ENCODE results near the gene KMT2C.
"Not testable (repeated sequence)": the region's sequence is repeated elsewhere in the genome, so short reads cannot be mapped to it uniquely, and the experiment has no call there.

KMT2C gene

DNA sequence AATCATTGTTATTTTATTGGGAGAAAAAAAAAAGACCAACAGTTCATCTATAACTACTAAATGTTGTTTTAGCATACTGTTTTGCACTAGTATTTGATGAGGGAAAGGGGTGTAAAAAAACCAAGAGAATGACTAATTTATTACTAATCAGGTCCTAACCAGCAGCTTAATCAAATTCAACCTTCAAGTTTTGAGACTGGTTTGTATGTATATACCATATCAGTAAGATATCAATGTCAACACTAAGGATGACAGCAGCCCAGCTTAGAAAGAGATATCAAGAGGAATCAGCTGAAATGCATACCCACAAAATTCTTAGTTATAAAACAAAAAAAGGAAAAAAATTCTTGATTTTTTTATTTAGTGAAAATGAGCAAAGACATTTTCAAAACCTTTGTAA is 122.6 kb downstream of the KMT2C start:
- DNase-seq (ENCODE audit: low read depth in 2 of 2): no peak

GRCh38 chr7:152312316-152312715 is 123.5 kb downstream of the KMT2C start:
- no peak for DNase-seq (ENCODE audit: low read depth in 2 of 2)

GRCh38 chr7:152307902-152308301 is 127.9 kb downstream of the KMT2C start:
- DNase-seq (ENCODE audit: low read depth in 2 of 2): no peak

- not testable (repeated sequence) for DNase-seq (ENCODE audit: low read depth in 2 of 2)
These were observed 136.2 kb downstream of the KMT2C start for GRCh38 chr7:152299542-152300143.

DNA sequence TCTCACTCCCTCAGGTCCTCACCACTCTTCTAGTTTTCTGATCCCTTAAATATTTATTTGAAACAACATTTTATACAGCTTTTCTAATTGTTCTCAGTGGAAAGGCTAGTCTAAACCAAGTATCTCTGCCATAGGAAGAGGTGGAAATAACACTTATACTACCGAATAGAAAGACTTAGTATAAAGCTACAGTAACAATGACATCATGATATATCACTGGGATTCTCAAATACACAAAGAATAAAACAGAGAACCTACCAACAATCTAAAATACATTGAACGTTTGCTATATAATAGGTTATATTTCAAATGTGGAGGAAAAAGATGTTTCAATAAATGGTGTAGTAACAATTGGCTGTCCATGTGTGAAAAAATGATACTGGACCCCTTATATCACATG is 142.9 kb downstream of the KMT2C start:
- no peak for DNase-seq (ENCODE audit: low read depth in 2 of 2)

- not testable (repeated sequence) for DNase-seq (ENCODE audit: low read depth in 2 of 2)
These were observed 148.8 kb downstream of the KMT2C start for GRCh38 chr7:152286972-152287371.

GRCh38 chr7:152286219-152286618 is 149.6 kb downstream of the KMT2C start:
- DNase-seq (ENCODE audit: low read depth in 2 of 2): not testable (repeated sequence)

GRCh38 chr7:152284998-152285397 is 150.8 kb downstream of the KMT2C start:
- DNase-seq (ENCODE audit: low read depth in 2 of 2): not testable (repeated sequence)

GRCh38 chr7:152277687-152278086 is 158.1 kb downstream of the KMT2C start:
- not testable (repeated sequence) for DNase-seq (ENCODE audit: low read depth in 2 of 2)

GRCh38 chr7:152270427-152270826 is 165.4 kb downstream of the KMT2C start:
- DNase-seq (ENCODE audit: low read depth in 2 of 2): not testable (repeated sequence)

GRCh38 chr7:152266859-152267258 is 168.9 kb downstream of the KMT2C start:
- DNase-seq (ENCODE audit: low read depth in 2 of 2): not testable (repeated sequence)

DNA sequence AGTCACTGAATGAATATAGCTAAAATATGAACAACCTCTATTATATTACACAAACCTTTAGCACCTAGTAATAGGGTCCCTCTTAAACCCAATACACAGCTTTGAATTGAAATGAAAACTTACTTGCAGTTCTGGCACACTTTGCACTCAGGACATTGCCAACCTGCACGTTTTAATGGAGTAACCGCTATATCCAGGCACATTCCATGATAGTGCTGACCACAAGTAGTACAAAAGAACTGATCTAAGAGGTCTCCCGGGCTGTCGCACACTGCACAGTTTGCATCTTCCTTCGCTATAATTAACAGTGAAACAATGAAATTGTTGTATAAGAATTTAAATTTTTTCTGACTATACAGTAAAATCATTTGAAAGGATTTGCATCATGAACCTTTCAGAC is 170.9 kb downstream of the KMT2C start:
- DNase-seq (ENCODE audit: low read depth in 2 of 2): not testable (repeated sequence)

DNA sequence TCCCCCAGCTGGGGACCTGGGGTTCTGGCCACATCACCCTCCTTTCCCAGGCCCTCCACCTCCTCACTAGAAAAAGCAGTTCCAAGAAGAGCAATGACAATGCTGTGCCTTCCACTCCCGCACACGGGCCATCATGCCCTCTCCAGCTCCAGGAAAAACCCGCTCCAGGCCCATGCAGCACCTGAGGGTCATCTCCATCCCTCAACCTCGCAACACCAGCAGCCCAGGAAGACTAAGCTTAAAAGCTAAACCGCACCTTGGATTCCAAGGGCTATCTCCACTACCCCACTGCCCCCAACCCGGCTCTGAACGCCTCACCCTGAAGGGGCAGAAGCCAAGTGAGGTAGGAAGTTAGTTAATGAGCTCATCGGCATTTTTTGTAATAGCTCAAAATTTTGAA is 173.7 kb downstream of the KMT2C start:
- not testable (repeated sequence) for DNase-seq (ENCODE audit: low read depth in 2 of 2)

DNA sequence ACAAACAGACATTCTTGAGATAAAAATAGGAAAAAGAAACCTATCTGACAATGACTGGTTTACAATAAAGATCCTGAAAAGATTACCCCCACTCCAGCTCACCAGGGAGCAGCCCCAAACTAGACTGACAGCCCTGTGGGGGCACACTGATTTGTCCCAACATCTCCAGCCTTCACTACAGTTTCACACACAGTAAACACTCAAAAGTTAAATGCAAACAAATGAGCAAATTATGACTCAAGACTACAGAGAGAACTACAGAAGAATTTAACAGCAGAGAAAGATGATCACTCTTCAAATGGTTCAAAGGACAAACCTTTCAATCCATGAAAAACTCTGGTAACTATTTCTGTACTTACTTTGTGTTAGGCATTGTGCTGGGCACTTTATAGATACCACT is 176.2 kb downstream of the KMT2C start:
- DNase-seq (ENCODE audit: low read depth in 2 of 2): not testable (repeated sequence)

DNA sequence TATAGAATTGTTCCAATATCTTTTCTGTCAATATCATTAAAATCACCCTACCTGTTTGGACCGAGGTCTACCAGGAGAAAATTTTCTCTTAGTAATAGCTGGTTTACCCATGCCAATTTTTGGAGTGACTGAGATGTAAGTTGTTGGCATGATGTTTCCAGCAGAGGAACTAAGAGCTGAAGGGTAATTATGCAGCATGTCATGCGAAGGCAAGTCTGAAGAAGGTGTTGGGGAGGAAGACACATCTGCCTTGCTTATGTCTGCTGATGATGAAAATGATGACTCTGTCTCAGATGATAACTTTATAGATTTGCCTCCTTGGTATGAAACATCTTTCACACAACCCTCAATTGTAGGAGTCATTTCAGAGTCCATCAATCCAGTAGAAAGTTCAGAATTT is 188.0 kb downstream of the KMT2C start:
- not testable (repeated sequence) for DNase-seq (ENCODE audit: low read depth in 2 of 2)

DNA sequence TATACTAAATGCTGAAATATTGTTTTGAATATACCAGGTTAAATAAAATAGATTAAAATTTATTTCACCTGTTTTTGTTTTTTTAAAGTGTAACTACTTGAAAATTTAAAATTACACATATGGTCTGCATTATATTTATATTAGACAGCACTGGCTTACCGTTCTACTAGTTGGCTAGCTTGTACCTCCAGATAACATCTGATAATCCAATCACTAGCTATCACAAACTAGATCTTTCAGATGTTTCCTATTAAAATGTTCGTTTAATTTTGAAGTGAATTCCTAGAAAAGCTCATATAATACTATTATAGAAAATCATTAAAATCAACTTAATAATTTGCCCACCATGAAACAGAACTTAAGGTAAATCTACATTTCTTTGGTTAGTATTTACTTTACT is 190.4 kb downstream of the KMT2C start:
- not testable (repeated sequence) for DNase-seq (ENCODE audit: low read depth in 2 of 2)

DNA sequence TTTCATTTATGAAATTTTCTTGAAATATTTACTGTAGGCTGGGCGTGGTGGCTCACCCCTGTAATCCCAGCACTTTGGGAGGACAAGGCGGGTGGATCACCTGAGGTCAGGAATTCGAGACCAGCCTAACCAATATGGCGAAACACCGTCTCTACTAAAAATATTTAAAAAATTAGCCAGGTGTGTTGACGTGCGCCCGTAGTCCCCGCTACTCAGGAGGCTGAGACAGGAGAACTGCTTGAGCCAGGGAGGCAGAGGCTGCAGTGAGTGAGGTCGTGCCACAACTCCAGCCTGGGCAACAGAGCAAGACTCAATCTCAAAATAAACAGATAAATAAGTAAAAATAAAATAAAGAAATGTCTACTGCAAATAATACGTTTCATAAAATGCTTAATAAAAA is 192.3 kb downstream of the KMT2C start:
- DNase-seq (ENCODE audit: low read depth in 2 of 2): not testable (repeated sequence)

DNA sequence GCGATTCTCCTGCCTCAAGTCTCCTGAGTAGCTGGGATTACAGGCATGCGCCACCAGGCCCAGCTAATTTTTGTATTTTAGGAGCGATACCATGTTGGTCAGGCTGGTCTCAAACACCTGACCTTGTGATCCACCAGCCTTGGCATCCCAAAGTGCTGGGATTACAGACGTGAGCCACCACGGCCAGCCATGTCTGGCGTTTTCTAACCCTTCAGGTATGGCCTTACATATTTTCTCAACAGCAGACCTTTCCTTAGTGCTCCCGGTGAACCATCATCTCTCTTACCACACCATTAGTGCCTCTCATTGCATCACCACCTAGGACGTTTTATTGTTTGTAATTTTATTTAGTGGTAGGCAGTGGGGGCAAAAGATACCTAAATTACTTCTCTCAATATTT is 194.5 kb downstream of the KMT2C start:
- DNase-seq (ENCODE audit: low read depth in 2 of 2): not testable (repeated sequence)

- not testable (repeated sequence) for DNase-seq (ENCODE audit: low read depth in 2 of 2)
These were observed 199.5 kb downstream of the KMT2C start for GRCh38 chr7:152236306-152236705.

DNA sequence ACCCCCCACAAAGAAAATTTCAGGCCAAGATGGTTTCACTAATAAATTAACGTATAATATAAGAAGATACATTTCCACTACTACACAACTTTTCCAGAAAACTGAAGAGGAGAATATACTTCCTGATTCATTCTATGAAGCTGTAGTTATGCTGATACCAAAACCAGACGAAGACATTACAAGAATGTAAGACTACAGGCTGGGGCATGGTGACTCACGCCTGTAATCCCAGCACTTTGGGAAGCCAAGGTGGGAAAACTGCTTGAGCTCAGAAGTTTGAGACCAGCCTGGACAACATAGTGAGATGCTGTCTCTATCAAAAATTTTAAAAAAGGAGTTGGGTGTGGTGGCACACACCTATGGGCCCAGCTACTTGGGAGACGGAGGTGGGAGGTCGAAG is 201.4 kb downstream of the KMT2C start:
- not testable (repeated sequence) for DNase-seq (ENCODE audit: low read depth in 2 of 2)

- DNase-seq (ENCODE audit: low read depth in 2 of 2): no peak
These were observed 204.7 kb downstream of the KMT2C start for GRCh38 chr7:152231089-152231488.

DNA sequence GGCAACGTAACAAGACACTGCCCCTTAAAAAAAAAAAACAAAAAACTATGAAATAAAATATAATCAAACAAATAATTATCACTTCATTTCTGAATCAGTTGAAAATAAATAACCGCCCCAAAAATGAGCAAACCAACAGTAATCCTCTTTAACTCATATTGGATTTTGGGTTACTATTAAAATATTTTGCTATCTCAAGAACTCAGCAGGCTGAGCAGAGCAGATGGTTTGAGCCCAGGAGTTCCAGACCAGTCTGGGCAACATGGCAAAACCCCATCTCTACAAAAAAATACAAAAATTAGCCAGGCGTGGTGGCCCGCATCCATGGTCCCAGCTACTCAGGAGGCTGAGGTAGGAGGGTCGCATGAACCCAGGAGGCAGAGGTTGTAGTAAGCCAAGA is 216.2 kb downstream of the KMT2C start:
- DNase-seq (ENCODE audit: low read depth in 2 of 2): not testable (repeated sequence)

- not testable (repeated sequence) for DNase-seq (ENCODE audit: low read depth in 2 of 2)
These were observed 227.0 kb downstream of the KMT2C start for GRCh38 chr7:152208766-152209165.

- not testable (repeated sequence) for DNase-seq (ENCODE audit: low read depth in 2 of 2)
These were observed 231.4 kb downstream of the KMT2C start for GRCh38 chr7:152204417-152204816.
